NOMO-1 treated with dmso at 0.1 percent for 144 hours (cell line): ENCODE data around the gene PHC2.

Experiments
- DNase-seq: peaks from one replicate; lab custom pipeline; 2025; ENCODE audit not compliant: unreplicated experiment; lab: John Stamatoyannopoulos, UW

PHC2 gene

GRCh38 chr1:33275706-33276572 lies 155.0 kb downstream of the PHC2 start:
- no peak for DNase-seq

GRCh38 chr1:33275195-33275594 lies 155.7 kb downstream of the PHC2 start:
- no peak for DNase-seq

- DNase-seq: no peak
These were observed 156.4 kb downstream of the PHC2 start for GRCh38 chr1:33274446-33274845.

GRCh38 chr1:33273961-33274371 lies 156.9 kb downstream of the PHC2 start:
- DNase-seq: no peak
